OCI-LY1 (cell line): ENCODE data around the gene ARHGEF28.

Experiments
- CTCF ChIP-seq: fragments of 200-600 bp; sonication (generic), shearing (Covaris generic); IDR thresholded peaks from 2 replicates; pipeline ENCODE4 v1.5.1; 2017; ENCODE audit warnings: mild to moderate bottlenecking, antibody characterized with exemption, low read length, moderate library complexity, mixed read lengths
- EZH2 ChIP-seq: fragments of 200-600 bp; sonication (generic), shearing (Covaris generic); IDR thresholded peaks from 2 replicates; pipeline ENCODE4 v1.8.0; 2017; ENCODE audit warnings: borderline replicate concordance, mixed run types, mild to moderate bottlenecking, antibody characterized with exemption, low read length, moderate library complexity, mixed read lengths

GRCh38 chr5:73861313-73861988 lies 235.5 kb downstream of the ARHGEF28 start:
- TF ChIP-seq CTCF: no peak
- no peak for TF ChIP-seq EZH2
